NCI-H2107 treated with DMSO at 0.1 percent for 48 hours (cell line): ENCODE results near the gene MGA.
"Not testable (repeated sequence)": the region's sequence is repeated elsewhere in the genome, so short reads cannot be mapped to it uniquely, and the experiment has no call there.

Experiments
- DNase-seq: peaks from one replicate; lab custom pipeline; 2025; ENCODE audit not compliant: unreplicated experiment; lab: John Stamatoyannopoulos, UW

Gene MGA

DNA sequence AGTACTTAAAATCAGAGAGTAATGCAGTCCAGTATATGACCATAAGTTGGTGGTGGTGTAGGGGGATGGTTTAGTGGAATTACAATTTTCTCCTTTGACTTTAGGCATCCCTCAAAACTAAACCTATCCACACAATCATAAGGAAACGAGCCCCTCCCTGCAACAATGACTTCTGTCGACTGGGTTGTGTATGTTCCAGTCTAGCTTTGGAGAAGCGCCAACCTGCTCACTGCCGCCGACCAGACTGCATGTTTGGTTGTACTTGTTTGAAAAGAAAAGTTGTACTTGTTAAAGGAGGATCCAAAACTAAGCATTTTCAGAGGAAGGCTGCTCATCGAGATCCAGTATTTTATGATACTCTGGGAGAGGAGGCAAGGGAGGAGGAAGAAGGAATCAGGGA, 52.8 kb downstream of the MGA start:
- no peak for DNase-seq

GRCh38 chr15:41714291-41714690, 54.1 kb downstream of the MGA start:
- DNase-seq, result no peak

DNA sequence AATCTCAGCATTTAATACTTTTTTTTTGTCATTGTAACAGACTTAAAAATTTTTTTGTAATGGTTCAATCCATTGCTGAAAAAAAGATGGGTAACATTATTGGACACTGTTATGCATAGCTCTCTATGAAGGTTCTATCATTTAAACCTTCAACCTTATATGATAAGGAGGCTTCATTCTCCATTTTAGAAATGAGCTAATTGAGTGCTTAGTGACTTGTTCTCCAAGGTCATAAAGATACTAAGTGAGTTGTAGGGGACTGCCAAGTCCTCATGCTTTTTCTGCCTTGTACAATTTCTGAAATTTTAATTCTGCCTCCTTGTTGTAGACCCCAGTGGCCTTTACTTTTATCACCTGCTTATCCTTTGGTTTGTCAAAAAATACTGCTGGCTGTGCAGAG, 56.7 kb downstream of the MGA start:
- DNase-seq, result no peak

- no peak for DNase-seq
Measured at GRCh38 chr15:41727143-41727542, 66.9 kb downstream of the MGA start.

DNA sequence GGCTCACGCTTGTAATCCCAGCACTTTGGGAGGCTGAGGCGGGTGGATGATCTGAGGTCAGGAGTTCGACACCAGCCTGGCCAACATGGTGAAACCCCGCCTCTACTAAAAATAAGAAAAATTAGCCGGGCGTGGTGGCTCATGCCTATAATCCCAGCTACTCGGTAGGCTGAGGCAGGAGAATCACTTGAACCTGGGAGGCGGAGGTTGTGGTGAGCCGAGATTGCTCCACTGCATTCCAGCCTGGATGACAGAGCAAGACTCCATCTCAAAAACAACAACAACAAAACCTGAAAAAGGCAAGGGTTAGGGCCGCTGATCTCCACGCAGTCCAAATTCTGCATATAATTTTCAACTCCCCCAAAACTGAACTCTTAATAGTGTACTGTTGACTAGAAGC, 67.9 kb downstream of the MGA start:
- not testable (repeated sequence) for DNase-seq

DNA sequence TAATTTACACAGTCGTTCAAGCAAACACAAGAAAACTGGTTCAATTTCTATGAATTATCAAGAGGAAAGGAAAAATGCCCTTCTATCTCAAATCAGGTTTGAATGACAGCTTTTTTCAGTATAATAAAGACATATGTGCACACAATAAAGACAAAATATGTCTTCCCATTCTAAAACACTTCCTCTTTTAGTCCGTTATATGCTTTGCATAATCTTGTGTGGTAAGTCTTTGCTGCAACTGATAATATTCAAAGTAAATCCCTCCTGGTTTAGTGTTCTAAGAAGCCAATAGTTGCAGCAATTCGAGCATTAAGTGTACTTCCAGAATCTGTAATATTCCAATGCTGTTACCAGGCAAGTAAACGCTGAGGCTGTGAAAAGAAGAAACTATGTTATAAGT, 70.3 kb downstream of the MGA start:
- no peak for DNase-seq

DNA sequence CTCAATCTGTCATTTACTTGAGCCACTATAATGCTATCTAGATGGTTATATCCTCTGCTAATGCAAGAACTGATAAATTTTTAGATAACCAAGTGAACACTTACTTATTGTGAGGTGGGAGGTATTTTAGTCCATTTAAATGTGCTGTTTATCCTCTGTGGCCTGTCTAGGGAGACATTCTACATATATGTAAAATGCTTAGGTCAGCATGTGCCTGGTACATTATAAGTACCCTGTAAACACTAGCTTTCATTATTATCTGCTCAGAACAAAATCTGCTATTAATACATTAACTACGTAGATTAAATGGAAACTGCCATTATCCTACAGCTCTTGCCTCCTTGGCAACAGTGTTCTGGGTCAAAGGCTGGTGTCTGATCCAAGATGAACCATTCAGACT, 72.3 kb downstream of the MGA start:
- no peak for DNase-seq

DNA sequence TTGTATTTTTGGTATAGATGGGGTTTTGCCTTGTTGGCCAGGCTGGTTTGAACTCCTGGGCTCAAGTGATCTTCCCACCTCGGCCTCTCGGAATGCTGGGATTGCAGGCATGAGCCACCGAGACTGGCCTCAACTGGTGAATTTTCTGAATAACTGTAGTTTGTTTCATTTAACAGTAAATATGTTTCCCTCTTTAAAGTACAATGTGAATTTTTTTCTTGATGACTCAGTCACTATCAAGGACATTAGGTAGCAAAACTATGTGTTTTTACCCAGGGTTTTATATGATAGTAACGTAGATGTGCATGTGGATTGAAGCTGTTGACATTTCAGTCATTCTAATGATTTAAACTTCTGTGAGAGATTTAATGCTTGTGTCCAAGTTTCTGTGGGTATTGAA, 73.9 kb downstream of the MGA start:
- no peak for DNase-seq

DNA sequence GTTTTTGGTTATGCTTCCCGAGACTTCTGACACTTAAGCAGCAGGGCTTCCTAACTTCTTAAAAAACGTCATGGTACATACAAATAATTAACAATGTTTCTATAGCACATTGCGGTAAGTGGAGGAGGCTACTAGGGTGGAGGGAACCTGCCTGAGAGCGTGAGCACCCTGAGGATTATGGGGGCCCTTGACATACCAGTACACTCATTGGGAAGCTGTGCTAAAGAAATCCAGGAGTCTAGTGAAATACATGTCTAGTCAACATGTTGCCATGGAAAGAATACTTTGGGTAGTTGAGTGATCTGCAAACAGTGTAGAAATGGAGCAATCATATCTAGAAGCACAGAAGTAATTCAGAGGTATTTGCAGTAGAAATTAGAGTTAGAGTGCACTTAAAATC, 74.8 kb downstream of the MGA start:
- DNase-seq, result no peak

DNA sequence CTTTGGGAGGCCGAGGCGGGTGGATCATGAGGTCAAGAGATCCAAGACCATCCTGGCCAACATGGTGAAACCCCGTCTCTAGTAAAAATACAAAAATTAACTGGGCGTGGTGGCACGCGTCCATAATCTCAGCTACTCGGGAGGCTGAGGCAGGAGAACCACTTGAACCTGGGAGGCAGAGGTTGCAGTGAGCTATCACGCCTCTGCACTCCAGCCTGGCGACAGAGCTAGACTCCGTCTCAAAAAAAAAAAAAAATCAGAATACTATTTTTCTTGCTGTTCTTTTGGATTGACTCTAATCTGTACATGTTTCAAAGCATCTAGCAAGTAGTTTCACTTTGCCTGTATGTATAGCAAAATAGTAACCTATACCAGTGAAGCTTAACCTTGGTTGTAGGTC, 75.3 kb downstream of the MGA start:
- DNase-seq, result not testable (repeated sequence)

DNA sequence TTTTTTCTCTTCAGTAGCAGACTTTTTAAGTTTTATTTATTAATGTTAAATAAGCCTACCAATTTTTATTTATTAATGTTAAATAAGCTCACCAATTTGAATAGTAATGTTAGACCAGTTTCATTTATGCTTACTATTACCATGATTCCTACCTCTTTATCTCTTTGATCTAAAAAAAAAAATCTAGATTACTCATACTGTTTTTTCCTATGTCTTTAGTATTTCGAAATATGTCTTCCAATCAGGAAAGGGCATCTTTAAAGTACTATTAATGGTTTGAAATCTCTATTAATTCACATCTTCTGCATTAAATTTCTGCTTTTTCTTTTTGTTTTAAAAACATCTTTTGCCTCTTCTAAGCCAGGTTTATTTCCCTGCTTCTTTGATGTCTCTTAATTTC, 86.6 kb downstream of the MGA start:
- DNase-seq, result no peak

GRCh38 chr15:41756198-41756597, 96.0 kb downstream of the MGA start:
- DNase-seq, result no peak

DNA sequence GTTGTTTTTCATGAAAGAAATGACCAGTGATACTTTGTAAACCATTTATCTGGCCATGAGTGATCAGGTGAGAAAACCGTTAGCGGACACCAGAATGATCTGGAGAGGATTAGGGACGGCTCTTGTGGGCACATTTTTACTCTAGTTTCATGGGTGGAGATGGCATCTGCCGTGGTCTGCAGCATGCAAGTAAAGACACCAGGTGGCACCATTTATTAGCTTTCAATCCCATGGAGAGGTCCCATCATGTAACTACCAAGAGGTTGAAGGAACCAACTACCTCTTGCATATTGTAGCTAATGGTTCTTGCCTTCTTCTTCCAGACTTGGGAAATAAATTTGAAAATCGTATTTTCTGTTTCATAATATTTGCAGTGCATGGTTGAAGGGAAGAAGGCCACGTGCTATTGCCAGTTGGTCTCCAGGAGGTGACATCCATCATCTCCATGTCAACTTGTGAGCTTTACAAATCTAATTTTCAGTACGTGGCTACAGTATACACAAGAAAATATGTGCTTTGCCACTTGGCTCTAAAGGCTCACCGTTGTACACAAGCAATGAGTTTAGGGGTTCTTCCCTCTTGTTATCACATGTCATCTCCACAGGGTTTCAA, 112.6 kb downstream of the MGA start:
- DNase-seq, result peak; percentile 61

DNA sequence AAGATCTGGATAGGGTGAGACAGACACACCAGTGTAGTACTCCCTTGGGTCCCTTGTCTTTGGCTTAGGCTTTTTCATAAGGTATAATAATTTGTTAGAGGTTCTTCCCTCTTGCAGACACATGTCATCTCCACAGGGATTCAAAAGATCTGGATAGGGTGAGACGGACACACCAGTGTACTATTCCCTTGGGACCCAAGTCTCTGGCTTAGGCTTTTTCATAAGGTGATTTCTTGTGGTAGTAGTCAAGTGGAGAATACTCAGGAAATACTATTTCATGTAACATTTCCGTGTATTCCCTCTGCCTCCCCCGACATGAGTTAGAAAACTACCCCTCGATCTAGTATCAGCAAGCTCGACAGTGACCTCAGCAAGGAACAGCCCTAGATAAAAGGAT, 113.1 kb downstream of the MGA start:
- DNase-seq, result no peak

GRCh38 chr15:41773729-41774061, 113.5 kb downstream of the MGA start:
- DNase-seq, result no peak

GRCh38 chr15:41774062-41774881, 114.1 kb downstream of the MGA start, which contains the start of gene MAPKBP1:
TSS of gene MAPKBP1 (plus strand) at chr15:41774484. CDS start at chr15:41775276, 792 bp downstream.
- peak; percentile 92 for DNase-seq

- DNase-seq, result no peak
Measured at GRCh38 chr15:41774882-41775417, 114.7 kb downstream of the MGA start.

GRCh38 chr15:41775651-41776050, 115.4 kb downstream of the MGA start:
- DNase-seq, result no peak

- no peak for DNase-seq
Measured at GRCh38 chr15:41777421-41777973, 117.3 kb downstream of the MGA start.

- DNase-seq, result no peak
Measured at GRCh38 chr15:41778521-41778920, 118.3 kb downstream of the MGA start.

- DNase-seq, result no peak
Measured at GRCh38 chr15:41779662-41780157, 119.5 kb downstream of the MGA start.

GRCh38 chr15:41780266-41780665, 120.1 kb downstream of the MGA start:
- no peak for DNase-seq
